HG03025 (cell line): Measurements from ENCODE around the gene ERG28.

Source experiments
- ATAC-seq: cut with Tn5 transposase; IDR thresholded peaks from one replicate; pipeline ENCODE4 v1.9.1; 2021; ENCODE audit warnings: mild to moderate bottlenecking, moderate library complexity; ENCODE audit not compliant: unreplicated experiment, low FRiP score

ERG28 gene

DNA sequence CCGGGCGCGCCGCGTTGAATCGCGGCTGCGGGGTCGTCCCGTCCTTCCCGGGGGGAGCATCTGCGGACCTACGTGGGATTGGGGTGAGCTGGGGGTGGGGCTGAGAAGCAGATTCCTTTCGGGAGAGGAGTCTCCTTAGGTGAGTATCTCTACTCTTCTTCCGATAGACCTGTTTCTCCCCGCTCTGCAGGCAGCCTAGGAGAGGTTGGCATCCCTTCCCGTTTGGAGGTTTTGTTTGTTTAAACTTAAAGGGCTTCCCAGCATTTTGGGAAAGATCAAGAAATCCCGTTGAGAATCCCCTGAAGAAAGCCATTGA is 781 bp upstream of the ERG28 start:
- no peak for ATAC-seq

DNA sequence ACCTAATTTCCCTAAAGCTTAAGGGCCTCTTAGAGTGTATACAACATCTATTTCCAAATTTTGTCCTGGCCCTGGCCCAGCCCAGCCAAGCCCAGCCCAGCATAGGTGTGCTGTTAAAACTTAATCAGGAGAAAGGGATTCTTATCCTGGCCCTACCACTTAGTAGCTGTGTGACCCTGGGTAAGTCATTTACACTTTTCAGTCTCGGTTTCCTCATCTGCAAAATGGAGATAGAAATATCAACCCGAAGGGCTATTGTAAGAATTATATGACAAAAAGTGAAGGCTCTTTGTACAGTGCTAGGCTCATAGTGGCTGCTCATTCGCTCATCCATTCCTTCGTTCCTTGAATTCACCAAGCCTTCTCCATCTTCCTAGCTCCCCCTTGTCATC is 442 bp downstream of the ERG28 start:
- ATAC-seq = no peak

DNA sequence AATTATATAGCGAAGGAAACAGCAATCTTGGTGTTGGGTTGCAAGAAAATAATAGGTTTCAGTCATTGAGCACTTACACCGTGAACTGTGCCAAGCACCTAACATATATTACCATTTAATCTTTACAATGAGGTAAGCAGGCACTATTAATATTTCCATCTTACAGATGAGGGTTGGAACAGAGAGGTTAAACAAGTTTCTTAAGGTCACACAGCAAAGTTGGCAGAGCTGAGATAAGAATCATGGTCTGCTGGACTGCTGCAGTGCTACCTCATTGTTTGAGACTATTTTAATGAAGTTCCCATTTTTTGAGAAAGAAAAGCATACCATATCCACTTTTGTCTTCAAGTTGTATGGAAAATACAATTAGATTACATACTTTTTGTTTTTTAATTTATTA is 1.7 kb downstream of the ERG28 start:
- no peak for ATAC-seq

DNA sequence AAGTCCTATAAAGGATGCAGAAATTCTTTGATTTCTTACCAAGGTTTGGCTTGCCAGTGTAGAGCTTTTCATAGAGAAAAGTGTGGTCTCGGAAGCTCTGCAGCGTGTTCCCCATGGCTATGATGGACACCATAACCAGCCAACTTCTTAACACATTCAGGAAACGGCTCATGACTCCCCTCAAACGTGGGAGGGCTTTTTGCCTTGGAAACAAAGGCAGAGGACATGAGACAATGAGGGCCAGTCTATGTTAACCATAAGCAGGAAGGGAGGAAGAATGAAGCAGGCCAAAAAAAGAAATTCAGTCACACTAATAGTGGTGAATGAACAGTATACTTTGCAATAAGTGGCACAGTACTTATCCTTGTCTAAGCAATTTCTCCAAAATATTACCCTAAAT is 3.3 kb downstream of the ERG28 start:
- ATAC-seq = no peak

DNA sequence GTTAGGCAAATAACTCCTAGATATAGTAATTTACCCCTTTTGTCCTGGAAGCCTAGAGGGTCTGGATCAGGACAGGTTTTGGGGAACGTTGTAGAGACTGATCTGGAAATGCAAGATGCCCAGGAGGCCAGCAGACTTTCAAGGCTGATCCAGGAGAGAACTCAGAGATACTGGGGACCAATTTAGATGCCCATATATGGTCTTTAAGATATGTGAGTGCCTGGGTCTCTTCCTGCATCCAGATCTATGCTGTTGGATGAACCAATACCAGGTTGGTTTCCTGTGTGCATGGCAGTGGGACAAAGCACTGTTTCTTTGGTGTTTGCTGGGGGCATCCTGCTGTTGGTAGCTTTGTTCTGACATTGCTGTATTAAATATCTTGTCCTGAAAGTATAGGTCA is 5.4 kb downstream of the ERG28 start:
- no peak for ATAC-seq

DNA sequence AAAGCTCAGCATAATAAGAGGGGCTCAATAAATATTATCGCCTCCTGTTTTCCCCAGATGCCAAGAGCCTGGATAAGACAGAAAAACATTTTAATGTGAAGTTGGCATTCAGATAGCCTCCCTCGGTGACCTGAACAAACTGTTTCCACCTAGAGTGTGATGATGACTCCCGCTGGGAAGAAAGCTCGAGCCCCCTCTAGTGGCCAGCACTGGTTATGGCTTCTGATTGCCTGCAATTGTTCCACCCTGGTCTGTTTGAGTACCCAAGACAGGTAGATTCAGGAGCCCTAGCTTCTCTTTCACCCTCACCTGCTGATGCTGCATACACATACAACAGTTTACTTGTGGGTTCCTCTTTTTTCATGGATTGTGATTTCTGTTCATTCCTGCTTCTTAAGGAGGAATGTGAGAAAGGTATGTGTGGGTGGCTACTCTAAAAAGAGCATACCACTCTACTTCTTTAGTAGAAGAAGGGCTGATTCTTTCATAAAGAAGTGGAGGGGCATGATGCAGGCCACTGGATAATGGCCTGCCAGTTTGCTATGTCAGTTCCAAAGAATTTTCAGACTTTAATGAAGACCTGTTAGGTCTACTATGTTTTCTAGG is 6.4 kb downstream of the ERG28 start:
- no peak for ATAC-seq

DNA sequence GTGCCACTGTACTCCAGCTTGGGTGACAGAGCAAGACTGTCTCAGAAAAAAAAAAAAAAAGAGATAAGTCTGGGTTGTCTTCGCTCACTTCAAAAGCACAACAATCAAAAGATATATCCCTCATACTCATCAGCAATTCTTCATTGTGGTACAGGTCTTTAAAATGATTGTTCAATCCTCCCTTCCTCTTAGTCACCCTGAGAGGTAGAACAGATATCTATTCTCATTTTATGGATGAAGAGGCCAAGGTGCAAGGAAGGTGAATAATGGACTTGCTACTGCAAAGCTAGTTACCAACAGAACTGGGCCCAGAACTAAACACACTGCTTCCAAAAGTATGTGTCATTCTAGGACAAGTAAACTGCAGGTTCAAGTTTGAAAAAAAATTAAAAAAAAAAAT is 7.1 kb downstream of the ERG28 start:
- no peak for ATAC-seq

DNA sequence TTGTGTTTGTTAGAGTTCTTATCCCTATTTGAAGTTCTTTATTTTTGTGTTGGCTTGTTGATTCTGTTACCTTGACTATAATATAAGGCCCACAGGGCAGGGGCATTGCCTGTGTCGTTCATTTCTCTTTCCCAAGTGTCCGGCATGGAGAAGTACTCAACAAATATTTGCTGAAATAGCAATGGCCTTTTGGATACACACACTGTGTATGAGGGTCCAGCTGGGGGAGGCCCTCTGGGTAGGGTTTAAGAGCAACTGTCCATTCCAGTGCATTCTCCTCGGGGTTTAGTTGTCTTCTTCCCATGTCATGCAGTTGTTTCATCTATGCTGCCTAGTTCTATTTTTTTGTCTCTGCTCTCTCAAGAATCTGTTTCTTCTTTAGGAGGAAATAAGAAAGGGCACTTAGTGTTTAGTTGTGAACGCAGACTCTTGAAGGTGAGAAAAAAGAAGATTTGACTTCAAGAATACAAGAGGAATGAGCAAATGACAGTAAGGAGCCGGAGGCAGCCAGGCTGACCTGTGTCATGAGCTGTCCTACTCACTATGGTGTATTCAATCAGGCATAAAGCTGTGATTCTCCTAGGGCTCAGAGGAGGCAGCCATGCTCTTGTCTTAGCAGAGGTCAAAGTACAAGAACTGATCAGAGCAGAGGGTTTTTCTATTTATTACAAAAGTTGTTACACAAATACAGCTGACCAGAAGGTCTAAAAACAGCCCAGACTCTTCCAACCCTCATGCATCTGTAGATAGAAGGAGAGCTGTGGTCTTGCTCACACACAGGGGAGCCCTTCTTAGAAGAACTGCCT is 10.2 kb downstream of the ERG28 start:
- ATAC-seq = no peak

DNA sequence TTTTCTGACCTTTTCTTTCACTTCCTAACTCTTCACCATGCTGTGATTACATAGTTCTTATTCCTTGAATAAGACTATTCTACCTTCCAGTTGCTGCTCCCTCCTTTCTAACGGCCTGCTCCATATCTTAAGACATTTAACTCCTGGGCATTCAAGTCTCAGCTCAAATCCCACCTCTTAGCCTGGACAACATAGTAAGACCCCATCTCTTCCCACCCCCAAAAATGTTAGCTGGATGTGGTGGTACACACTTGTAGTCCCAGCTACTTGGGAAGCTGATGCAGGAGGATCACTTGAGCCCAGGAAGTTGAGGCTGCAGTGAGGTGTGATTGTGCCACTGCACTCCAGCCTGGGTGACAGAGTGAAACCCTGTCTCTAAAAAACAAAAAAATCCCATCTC is 10.9 kb downstream of the ERG28 start:
- ATAC-seq = no peak

DNA sequence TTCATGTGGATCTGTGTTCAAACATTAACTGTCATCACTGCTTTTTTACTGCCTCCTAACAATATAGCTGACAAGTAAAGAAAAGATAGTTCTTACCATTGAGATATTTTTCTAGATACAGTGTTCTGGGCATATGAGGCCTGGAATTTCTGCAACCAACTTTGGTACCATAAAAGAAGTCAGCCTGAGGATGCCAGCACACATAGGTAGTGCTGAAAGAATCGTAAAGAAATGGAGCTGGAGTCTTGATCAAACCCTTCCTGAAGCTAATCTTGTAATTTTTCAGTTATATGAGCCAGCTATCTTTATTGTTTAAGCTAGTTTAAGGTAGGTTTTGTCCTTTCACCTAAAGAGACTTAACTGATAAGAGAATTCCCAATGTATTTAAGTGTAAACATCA is 11.3 kb downstream of the ERG28 start:
- ATAC-seq = no peak

DNA sequence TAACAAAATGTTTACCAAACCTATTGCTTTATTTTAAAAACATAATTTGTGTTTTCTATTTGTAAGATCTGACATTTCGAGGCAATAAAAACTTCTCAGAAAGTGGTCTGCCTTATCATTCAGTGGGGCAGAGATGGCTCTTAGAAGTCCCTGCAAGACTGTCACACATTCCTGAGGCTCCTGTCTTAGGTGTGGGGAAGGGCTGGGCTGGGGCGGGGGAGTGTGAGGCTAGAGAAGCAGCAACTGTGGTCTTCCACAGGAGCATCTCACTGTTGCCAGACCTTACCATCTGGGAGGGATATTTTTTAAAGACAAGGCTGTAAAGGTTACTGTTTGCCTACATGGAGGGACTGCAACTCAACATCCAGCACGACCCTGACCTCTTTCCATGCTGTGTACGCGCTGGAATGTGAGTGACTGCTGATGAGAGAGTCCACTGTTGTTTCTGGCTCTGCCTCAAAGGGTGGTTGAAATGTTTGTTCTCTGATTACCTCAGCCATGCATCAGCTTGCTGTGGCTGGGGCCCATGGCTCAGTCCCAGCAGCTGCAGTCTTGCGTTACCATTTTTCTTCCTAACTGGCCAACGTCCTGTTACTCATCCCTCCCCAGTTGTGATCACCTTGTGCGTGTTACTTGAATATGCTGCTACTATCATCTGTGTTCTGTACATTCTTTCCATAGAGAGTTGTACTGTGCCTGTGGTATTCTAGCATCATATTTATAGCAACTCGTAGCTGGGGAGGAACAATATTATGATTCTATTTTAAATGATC is 12.4 kb downstream of the ERG28 start:
- ATAC-seq = no peak

DNA sequence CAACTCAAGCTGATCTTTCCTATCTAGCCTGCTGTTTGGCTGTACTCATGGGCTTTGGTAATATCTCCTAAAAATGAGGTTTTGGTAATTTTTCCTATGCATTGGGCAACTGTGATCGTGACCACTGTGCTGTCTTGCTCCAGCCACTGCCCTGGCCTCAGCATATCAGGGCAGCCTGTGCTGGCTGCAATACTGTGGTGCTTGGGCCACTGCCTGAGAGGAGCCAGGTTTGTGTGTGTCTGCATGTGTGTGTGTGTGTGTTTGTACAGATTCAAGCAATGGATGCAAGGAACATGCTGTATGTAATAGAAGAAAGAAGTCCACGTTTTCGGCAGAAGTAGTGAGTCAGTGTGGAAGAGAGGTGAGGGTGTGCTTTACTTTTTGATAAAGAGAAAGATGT is 13.0 kb downstream of the ERG28 start:
- ATAC-seq = no peak

DNA sequence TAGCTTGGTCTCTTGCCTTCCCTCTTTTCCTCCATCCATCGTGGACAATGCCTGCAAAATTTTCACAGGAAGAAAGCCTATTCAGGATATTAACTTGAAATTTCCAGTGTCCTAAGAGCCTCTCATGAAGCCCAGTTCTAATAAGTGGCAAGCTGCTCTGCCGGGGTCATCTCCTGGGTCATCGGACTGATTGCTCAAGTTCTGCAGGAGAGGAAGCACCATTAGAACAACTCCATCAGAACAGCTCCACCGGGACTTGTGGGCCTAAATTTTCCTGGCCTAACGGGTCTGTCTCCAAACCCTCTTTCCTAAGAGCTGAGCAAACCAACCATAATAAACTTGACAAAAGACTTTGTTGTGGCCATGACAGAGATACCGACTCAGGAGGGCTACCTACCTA is 13.9 kb downstream of the ERG28 start:
- no peak for ATAC-seq

DNA sequence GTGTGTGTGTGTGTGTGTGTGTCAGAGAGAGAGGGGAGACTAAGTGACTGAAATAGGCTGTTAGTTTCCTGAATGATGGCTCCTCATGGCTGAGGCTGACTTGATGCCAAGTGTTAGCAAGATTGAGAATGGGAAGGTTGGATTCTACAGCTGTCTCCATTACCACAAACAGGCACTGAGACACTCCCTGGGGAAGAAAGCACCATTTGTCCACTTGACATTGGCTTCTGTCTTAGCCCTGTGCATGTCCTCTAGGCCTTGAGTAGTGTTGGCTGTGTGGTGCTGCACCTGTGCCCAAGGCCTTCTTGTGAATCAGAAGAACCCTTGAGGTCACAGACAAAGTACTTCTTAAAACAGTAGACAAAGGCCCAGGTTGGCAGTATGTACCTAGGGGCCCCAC is 15.6 kb downstream of the ERG28 start:
- no peak for ATAC-seq

DNA sequence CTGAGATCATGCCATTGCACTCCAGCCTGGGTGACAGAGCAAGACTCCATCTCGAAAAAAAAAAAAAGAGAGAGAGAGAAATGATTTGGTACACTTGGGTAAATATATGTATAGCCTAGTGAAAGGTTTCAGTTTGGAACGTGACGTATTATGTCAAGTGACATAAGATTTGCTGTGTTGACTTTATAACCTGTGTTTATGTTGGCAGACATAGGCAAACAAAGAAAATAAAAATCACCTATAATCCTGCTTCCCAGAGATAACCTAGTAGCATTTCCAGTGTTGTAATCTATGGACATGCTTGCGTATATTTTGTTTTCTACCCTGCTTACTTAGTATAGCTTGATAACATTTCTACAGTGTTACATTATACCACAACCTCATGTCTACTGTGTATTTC is 16.7 kb downstream of the ERG28 start:
- no peak for ATAC-seq

DNA sequence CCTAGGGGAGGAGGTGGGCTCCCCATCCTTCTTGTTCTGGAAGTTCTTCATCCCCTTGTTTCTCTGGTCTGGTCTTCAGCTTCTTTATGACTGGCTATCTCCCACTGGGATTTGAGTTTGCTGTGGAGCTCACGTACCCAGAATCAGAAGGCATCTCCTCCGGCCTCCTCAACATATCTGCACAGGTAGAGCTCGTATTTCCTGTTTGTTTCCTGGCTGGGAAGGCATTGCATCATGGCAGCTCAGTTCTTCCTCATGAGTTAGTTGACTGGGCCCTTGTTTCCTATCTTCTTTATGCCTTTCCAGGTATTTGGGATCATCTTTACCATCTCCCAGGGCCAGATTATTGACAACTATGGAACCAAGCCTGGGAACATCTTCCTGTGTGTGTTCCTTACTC is 19.8 kb downstream of the ERG28 start:
- ATAC-seq = no peak

DNA sequence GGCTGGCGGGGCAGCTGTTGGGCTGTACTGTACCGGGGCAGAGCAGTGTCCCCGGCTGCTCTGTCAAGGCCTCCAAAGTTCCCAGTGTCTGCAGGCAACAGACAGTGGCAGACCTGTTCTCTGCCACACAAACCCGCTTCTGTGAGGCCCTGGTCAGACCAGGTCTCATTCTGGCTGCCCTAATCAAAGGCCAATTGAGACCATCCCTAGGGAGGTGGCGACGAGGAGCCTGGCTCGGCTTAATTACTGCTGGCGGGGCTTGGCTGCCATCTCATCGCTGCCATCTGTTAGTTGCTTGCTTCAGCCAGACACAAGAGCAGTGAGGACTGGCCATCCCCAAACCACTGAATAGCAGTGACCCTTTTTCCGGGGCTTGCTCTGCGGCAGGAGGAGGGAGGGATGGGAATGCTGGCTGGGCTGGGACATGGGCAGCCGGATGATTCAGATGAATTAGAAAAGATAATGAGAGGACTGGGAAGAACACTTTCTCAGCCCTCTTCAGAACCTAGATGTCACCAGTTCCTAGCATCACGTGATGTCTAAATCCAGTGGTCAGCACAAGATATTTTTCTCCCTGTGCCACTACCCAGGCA is 24.5 kb downstream of the ERG28 start:
- ATAC-seq = no peak

DNA sequence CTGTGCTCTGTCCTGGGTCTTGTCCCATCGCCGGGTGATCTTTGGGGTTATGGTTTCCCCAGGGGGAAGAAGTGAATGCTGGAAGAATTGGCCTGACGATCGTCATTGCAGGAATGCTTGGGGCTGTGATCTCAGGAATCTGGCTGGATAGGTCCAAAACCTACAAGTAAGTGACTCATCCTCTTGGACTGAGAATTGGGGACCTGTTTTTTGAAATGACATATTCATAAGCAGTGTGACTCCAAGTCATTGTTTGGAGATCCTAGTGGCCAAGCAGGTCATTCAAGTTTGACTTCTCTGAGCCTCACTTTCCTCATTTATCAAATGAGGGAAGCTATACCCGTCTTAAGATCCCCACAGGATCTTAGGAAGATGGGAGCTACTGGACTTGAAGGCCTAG is 25.8 kb downstream of the ERG28 start:
- ATAC-seq = no peak

DNA sequence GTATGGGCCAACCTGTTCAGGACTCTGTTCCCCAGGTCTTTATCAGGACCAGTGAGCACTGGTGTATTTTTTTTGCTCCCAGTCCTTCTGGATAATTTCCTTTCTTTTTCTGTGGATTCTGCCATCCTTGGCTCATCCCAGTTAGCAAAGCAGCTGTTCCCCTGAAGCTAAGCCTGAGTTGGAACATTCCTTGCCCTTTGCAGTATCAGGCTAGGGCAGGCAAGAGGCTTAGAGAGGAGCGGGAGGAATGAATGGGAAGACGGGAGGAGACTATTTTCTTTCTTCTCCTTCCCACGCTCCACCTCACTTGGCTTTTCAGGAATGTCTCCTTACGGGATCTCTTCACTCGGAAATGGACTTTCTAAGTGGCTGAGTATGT is 29.2 kb downstream of the ERG28 start:
- no peak for ATAC-seq

DNA sequence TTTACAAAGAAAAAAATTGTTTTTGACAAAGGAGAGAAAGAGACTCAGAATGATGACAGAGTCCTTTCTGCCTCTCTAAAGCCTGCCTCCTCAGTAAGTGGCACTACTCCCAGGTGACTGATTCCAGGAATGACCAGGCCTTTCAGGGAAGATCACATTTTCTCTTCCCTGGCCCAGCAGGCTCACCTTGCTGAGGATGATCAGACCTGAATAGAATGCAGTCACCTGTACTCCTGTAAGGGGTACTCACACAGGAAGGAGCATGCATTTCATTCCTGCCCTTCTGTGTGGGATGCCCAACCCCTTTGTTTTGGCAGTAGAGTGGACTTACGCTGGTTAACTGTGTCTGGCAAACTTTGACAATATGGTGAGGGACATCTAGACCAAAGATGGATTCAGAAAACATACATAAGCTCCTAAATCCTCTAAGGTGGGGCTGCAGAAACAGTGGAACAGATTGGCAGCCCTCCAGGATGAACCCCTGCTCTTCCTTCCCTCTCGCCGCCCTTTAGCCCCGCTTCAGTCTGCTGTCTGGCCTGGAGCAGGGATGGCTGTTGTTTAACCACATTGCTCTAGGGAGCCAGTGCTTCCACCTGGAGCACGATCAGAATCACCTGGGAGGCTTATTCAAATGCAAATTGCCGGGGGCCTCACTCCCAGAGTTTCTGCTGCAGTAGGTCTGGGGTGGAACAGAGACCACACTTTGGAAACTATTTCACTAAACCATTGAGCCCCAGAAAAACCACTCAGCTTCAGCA is 29.8 kb downstream of the ERG28 start:
- ATAC-seq = no peak

DNA sequence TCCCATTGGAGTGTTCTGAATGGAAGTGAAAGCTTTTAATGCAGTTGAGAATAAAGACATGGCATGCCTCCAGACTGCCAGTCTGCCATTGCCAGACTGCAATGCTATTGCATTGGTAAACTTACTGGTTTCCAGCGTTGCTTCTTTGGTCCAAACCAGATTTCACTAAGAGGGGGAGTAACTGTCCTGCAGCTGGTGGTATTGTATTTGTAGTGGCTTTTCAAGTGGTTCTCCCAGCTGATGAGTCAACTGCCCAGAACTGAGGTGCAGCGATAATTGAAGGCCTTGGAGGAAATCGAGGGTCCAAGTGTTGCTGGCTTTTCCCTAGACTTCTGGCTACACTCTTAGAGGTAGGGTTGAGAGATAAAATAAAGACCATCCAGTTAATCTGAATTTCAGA is 31.9 kb downstream of the ERG28 start:
- ATAC-seq = no peak
